ENCODE data around the gene TMEM109. TPM values are rescaled to one million over a fixed set of nuclear protein-coding genes. Genes with fewer than 3 reads are reported as not detected.
A peak's percentile ranks its signal among the peaks of the same experiment; 100 is the strongest.

TMEM109 gene
- total RNA-seq, 1 donor from 2014 or later = 117 TPM

GRCh38 chr11:60924906-60925853, 11.2 kb downstream of the TMEM109 start:
- Mint-ChIP-seq H3K36me3 (ENCODE audit: low read depth) (peaks cover 35% of the 10 kb centered on the region), H3K9me3 (no peaks in the 10 kb centered on the region), H3K4me1 (peaks cover 33% of the 10 kb centered on the region), H3K27ac (no peak overlapping the region), H3K27me3 (peaks cover 4% of the 10 kb centered on the region), H3K4me3 (peak overlapping the region; percentile 69)
- ATAC-seq (ENCODE audit: low read depth) = peak; percentile 56
- intact Hi-C loops (cut with micrococcal nuclease) = no loop called here
- DNase-seq = no peak
- no peak for TF ChIP-seq CTCF (IDR thresholded peaks at IDR 0.05)
- ChIA-PET CTCF (no interaction called here), POLR2A (no interaction called here)

GRCh38 chr11:60925868-60926267, 11.9 kb downstream of the TMEM109 start:
- Mint-ChIP-seq H3K4me1 (peaks cover 34% of the 10 kb centered on the region), H3K9me3 (no peaks in the 10 kb centered on the region), H3K27me3 (peaks cover 4% of the 10 kb centered on the region), H3K36me3 (ENCODE audit: low read depth) (peaks cover 28% of the 10 kb centered on the region), H3K27ac (no peak overlapping the region), H3K4me3 (peak overlapping the region; percentile 69)
- intact Hi-C loops (cut with micrococcal nuclease) = no loop called here
- ChIA-PET CTCF (no interaction called here), POLR2A (no interaction called here)
- TF ChIP-seq CTCF (IDR thresholded peaks at IDR 0.05) = no peak
- ATAC-seq (ENCODE audit: low read depth) (no peak), DNase-seq (no peak)

- peaks cover 41% of the 10 kb centered on the region for H3K4me1 Mint-ChIP-seq
- no peak for DNase-seq
- intact Hi-C loops (cut with micrococcal nuclease) = no loop called here
- H3K36me3 Mint-ChIP-seq (ENCODE audit: low read depth) = peaks cover 22% of the 10 kb centered on the region
- ChIA-PET CTCF (interaction anchor here (0.8 kb wide), 1 partner anchor 11 kb away, joined by 3 read pairs; no protein-coding TSS in a partner anchor), POLR2A (interaction anchor here (10.8 kb wide), 1 partner anchor 11 kb away, joined by 191 read pairs; the partner anchor contains the start of gene TMEM109)
- no peaks in the 10 kb centered on the region for H3K9me3 Mint-ChIP-seq
- peaks cover 4% of the 10 kb centered on the region for H3K27me3 Mint-ChIP-seq
- no peak overlapping the region for H3K4me3 Mint-ChIP-seq
- no peak overlapping the region for H3K27ac Mint-ChIP-seq
- TF ChIP-seq CTCF (IDR thresholded peaks at IDR 0.05) = no peak
- ATAC-seq (ENCODE audit: low read depth) = no peak
Observed at GRCh38 chr11:60926500-60926899, 12.5 kb downstream of the TMEM109 start.

- no peak for TF ChIP-seq CTCF (IDR thresholded peaks at IDR 0.05)
- Mint-ChIP-seq H3K36me3 (ENCODE audit: low read depth) (peaks cover 15% of the 10 kb centered on the region), H3K27ac (no peak overlapping the region), H3K4me1 (peaks cover 47% of the 10 kb centered on the region), H3K27me3 (peaks cover 4% of the 10 kb centered on the region), H3K9me3 (no peaks in the 10 kb centered on the region), H3K4me3 (no peak overlapping the region)
- no peak for ATAC-seq (ENCODE audit: low read depth)
- no peak for DNase-seq
- CTCF ChIA-PET = interaction anchor here (0.8 kb wide), 1 partner anchor 11 kb away, joined by 3 read pairs; no protein-coding TSS in a partner anchor
- intact Hi-C loops (cut with micrococcal nuclease) = no loop called here
- POLR2A ChIA-PET = interaction anchor here (10.8 kb wide), 1 partner anchor 11 kb away, joined by 191 read pairs; the partner anchor contains the start of gene TMEM109
Observed at GRCh38 chr11:60927061-60927592, 13.2 kb downstream of the TMEM109 start.

- Mint-ChIP-seq H3K27me3 (peaks cover 4% of the 10 kb centered on the region), H3K4me1 (peaks cover 52% of the 10 kb centered on the region), H3K36me3 (ENCODE audit: low read depth) (peaks cover 11% of the 10 kb centered on the region), H3K27ac (no peak overlapping the region), H3K9me3 (no peaks in the 10 kb centered on the region), H3K4me3 (no peak overlapping the region)
- ChIA-PET CTCF (no interaction called here), POLR2A (interaction anchor here (10.8 kb wide), 1 partner anchor 12 kb away, joined by 191 read pairs; the partner anchor contains the start of gene TMEM109)
- no peak for DNase-seq
- ATAC-seq (ENCODE audit: low read depth) = no peak
- no peak for TF ChIP-seq CTCF (IDR thresholded peaks at IDR 0.05)
- intact Hi-C loops (cut with micrococcal nuclease) = no loop called here
Observed at GRCh38 chr11:60927600-60927999, 13.6 kb downstream of the TMEM109 start.
